Mucosa of descending colon (tissue), 3 donors: ENCODE measurements around the gene SPTBN1. TPM values are rescaled to one million over a fixed set of nuclear protein-coding genes. Genes with fewer than 3 reads are reported as not detected.
A peak's percentile ranks its signal among the peaks of the same experiment; 100 is the strongest.

Source experiments
- ATAC-seq: fragments of 200-7000 bp; cut with Tn5 transposase; one replicate; pipeline ENCODE4 v1.9.1; 2020; ENCODE audit warnings: mild to moderate bottlenecking, moderate library complexity
- DNase-seq, 3 donors: peaks; one replicate each; pipeline ENCODE4 v3.0.0-alpha.2; 2020
- H3K36me3 ChIP-seq: fragments of 200-600 bp; one replicate; pipeline ENCODE4 v1.8.0; 2021; ENCODE audit warnings: low read depth, mild to moderate bottlenecking
- H3K4me1 ChIP-seq: fragments of 200-600 bp; one replicate; pipeline ENCODE4 v1.8.0; 2021; ENCODE audit warnings: low read depth, mild to moderate bottlenecking
- H3K4me3 ChIP-seq: fragments of 200-600 bp; one replicate; pipeline ENCODE4 v1.8.0; 2021; ENCODE audit warnings: mild to moderate bottlenecking
- H3K9me3 ChIP-seq: fragments of 200-600 bp; one replicate; pipeline ENCODE4 v1.8.0; 2021; ENCODE audit warnings: mild to moderate bottlenecking
- intact Hi-C, 2 donors: fragments of 100-400 bp; cut with DNase I in 1 of 2; cut with micrococcal nuclease in 1 of 2; formaldehyde crosslinking; loops; one replicate each; pipeline versions ENCODE4 v1.11.0 to v1.11.1; 2022; cut with DNase I, micrococcal nuclease
- total RNA-seq, 3 donors: library from RNA; stranded (reverse); fragmentation: NEBNext Ultra II Directional in 2 of 3; extraction: Animal tissue kit (Norgen Biotek cat#: 25700) in 2 of 3; gene quantifications; one replicate each; pipeline versions ENCODE4 v1.2.1 to v1.2.4, GENCODE V29; 2021 to 2023
- TF ChIP-seq, protein P1 (sequence below): fragments of 200-600 bp; IDR thresholded peaks from one replicate; pipeline ENCODE4 v1.8.0; 2022; ENCODE audit warnings: antibody characterized with exemption, mild to moderate bottlenecking
- donor health status: DM: no; HTN: no; CAD: no; lungs with moderate emphysema.
- donor health status: DM: no; HTN: no; CAD: no.
- donor health status: DM: no; HTN: yes; CAD: no.

Gene SPTBN1
- total RNA-seq, 3 donors from 2014 or later: 237 to 396 (median 392) TPM

DNA sequence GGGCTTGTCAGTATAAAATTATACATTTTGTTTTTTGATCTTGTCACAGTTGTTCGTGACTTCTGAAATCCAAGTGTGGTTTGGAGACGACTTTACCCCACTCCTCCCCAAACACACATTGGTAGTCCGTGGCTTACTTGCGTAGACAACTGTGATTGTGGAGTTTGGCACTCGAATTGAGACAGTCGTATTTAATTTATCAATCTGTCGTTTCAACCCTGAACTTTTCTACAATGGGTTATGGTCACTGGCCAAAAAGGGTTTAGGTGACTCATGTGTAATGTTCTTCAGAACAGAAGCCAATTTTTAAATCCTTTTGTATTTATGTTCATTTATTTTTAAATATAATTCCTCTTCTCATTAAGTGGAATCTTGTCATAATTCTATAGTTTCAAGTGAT is 129.9 kb downstream of the SPTBN1 start:
- H3K9me3 ChIP-seq: no peaks in the 10 kb centered on the region
- ATAC-seq: no peak
- peaks cover 67% of the 10 kb centered on the region for H3K4me1 ChIP-seq

GRCh38 chr2:54586494-54586893 is 130.4 kb downstream of the SPTBN1 start:
- Histone ChIP-seq H3K36me3 (no peaks in the 10 kb centered on the region), H3K4me3 (no peak overlapping the region), H3K9me3 (no peaks in the 10 kb centered on the region), H3K4me1 (peaks cover 63% of the 10 kb centered on the region)
- intact Hi-C loops: no loop called here
- DNase-seq (no peak), ATAC-seq (no peak)
- TF ChIP-seq, protein P1, sequence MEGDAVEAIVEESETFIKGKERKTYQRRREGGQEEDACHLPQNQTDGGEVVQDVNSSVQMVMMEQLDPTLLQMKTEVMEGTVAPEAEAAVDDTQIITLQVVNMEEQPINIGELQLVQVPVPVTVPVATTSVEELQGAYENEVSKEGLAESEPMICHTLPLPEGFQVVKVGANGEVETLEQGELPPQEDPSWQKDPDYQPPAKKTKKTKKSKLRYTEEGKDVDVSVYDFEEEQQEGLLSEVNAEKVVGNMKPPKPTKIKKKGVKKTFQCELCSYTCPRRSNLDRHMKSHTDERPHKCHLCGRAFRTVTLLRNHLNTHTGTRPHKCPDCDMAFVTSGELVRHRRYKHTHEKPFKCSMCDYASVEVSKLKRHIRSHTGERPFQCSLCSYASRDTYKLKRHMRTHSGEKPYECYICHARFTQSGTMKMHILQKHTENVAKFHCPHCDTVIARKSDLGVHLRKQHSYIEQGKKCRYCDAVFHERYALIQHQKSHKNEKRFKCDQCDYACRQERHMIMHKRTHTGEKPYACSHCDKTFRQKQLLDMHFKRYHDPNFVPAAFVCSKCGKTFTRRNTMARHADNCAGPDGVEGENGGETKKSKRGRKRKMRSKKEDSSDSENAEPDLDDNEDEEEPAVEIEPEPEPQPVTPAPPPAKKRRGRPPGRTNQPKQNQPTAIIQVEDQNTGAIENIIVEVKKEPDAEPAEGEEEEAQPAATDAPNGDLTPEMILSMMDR: no peak

More for the DNA sequence above, 129.9 kb downstream of the SPTBN1 start:
- Histone ChIP-seq H3K4me3 (no peak overlapping the region), H3K36me3 (no peaks in the 10 kb centered on the region)
- intact Hi-C loops: no loop called here
- TF ChIP-seq, protein P1: no peak
- DNase-seq: no peak

- Histone ChIP-seq H3K4me1 (peaks cover 54% of the 10 kb centered on the region), H3K36me3 (no peaks in the 10 kb centered on the region), H3K4me3 (no peak overlapping the region), H3K9me3 (no peaks in the 10 kb centered on the region)
- TF ChIP-seq, protein P1: no peak
- intact Hi-C loops: no loop called here
- no peak for ATAC-seq
- no peak for DNase-seq
Measured at GRCh38 chr2:54587171-54588016, 131.3 kb downstream of the SPTBN1 start.

GRCh38 chr2:54588244-54588899 is 132.2 kb downstream of the SPTBN1 start:
- ATAC-seq (peak; percentile 32), DNase-seq (no peak)
- Histone ChIP-seq H3K4me3 (no peak overlapping the region), H3K9me3 (no peaks in the 10 kb centered on the region), H3K36me3 (no peaks in the 10 kb centered on the region), H3K4me1 (peaks cover 54% of the 10 kb centered on the region)
- intact Hi-C loops: no loop called here
- TF ChIP-seq, protein P1: no peak

DNA sequence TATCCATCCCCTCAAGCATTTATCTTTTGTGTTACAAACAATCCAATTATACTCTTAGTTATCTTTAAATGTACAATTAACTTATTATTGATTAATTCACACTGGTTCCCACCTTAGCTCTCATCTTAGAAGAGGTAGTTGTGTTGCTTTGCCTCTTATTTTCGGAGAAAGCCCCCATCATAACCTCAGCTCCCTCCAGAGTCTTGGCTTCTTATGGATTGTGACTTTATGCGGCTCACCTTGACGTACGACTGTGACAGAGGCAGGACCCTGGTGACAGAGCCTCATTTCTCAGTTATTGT is 132.9 kb downstream of the SPTBN1 start:
- TF ChIP-seq, protein P1: no peak
- Histone ChIP-seq H3K4me1 (peaks cover 52% of the 10 kb centered on the region), H3K4me3 (no peak overlapping the region), H3K36me3 (no peaks in the 10 kb centered on the region), H3K9me3 (no peaks in the 10 kb centered on the region)
- intact Hi-C loops: no loop called here
- no peak for ATAC-seq
- no peak for DNase-seq
